GM18951 (cell line): ENCODE data around the gene PNCK.

ENCODE experiments used
- POLR2A ChIP-seq: IDR thresholded peaks from 4 replicates; pipeline ENCODE4 v1.6.1; 2011; ENCODE audit warnings: mild to moderate bottlenecking; ENCODE audit not compliant: insufficient read length, insufficient read depth; ENCODE audit errors: extremely low read depth
- in situ Hi-C: fragments of 300-500 bp; cut with MboI; formaldehyde crosslinking; loops from one replicate; pipeline ENCODE4 v1.12.0; 2022; ENCODE audit warnings: low sequenced_read_pairs, mixed read lengths, inconsistent platforms; ENCODE audit not compliant: unreplicated experiment

PNCK gene

DNA sequence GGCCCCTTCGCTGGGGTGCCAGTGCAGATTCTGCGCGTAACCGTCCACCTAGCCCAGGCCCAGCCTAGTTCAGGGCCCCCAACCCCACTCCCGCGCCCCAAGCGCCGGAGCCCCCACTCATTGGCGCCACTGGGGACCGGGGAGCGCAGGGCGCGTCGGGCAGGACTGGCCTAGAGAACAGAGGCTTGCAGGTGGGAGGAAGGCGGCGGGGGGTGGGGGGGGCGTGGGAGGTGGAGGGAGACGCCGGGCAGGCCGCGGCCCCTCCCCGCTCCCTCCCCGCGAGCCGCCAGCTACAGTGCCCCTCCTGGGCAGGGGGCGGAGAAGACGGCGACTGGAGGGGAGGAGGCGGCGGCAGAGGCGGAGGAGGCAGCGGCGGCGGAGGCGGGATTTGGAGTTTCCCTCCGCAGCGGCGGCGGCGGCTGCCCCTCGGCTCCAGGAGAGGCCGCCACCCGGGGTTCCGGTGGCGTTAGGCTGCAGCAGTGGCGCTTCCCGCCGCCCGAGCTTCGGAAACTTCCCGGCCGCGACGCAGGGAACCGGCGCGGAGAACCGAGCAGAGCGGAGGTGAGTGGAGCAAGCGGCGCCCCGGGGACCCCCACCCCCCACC, 31.5 kb downstream of the PNCK start:
- TF ChIP-seq POLR2A, result no peak
- in situ Hi-C loops, result no loop called here

DNA sequence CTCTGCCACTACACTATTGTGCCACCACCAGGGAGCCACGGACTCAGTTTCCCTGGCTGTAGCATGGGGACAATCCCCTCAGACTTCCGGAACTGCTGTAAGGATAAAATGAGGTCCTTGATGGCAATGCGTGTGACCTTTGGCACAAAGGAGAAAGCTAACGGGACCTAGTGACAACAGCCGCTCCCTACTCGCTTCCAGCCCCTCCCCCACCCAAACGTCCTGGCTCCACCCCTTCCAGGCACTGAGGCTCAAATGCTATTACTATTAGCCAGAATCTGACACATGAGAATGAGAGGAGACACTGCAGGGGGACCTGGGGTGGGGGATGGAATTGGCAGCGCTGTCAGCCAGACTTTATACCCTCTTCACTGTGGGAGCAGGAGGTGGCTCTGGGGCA, 32.0 kb downstream of the PNCK start:
- no peak for TF ChIP-seq POLR2A
- in situ Hi-C loops, result no loop called here

DNA sequence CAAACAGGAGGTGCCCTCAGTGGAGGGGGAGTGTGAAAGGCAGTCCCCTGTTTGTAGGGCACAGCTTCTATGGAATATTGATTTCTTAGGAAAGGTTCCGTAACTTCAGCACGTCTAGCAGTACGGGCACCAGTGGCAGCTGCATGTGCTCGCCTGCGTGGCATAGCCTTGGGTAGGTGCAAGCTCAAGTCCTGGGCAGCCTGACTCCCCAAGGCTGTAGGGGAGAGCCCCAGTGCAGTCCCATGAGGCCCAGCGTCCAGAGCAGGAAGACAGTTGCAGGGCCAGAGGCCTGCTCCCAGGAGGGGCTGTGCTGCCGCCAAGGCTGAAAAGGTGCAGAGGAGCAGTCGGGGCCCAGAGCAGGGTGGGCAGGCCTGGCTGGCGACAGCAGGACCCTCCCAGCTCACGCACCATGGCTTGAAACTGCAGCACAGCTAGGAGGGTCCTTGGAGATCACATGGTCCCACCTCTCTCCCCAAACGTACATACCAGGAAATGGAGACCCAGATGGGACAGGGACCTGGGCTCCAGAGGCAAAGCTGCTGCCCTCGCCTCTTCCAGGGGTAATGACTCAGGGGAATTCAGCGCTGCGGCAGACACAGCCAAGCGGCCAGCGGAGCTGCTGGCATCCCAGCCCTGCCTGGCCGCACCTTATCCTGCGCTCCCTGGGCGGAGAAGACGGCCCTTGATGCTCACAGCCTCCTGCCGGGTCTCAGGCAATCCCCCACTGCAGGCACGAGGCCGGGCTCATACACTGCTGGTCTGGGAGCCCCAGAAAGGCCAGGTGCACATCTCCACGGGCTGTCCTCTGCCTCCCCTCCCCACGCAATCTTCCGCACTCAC, 32.7 kb downstream of the PNCK start:
- no peak for TF ChIP-seq POLR2A
- in situ Hi-C loops, result no loop called here

DNA sequence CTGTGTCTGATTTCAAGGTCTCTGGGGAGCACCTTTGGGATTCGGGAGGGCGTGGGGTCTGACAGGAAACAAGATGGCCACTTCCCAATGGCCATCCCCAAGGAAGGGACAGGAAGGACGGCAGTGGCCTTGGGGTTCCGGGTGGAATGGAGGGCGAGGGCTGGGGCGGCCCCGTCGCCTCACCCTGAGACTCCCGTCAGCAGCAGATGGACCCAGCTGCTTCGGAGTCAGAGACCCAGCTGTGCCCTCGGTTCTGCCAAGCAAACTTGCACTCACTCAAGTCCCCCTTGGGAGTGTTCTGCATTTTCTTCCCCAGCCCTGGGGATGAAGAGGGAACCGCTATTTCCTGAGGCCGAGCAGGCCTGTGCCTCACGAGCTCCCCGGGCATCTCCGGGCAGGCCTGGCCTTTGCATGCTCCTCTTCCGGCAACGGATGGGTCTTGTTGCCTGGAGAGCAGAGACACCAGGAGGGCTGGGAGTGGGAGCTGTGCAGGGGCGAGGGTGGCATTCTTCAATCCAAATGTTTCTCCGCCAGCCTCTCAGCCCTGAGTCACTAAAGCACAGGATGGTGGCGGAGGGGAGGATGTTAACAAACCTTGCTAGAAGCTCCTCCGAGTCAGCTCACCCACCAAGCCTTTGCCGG, 33.4 kb downstream of the PNCK start:
- in situ Hi-C loops, result no loop called here
- no peak for TF ChIP-seq POLR2A

GRCh38 chrX:153639177-153640044, 34.2 kb downstream of the PNCK start:
- in situ Hi-C loops, result no loop called here
- TF ChIP-seq POLR2A, result no peak

- in situ Hi-C loops, result no loop called here
- no peak for TF ChIP-seq POLR2A
Measured at GRCh38 chrX:153638436-153639176, 35.0 kb downstream of the PNCK start.

DNA sequence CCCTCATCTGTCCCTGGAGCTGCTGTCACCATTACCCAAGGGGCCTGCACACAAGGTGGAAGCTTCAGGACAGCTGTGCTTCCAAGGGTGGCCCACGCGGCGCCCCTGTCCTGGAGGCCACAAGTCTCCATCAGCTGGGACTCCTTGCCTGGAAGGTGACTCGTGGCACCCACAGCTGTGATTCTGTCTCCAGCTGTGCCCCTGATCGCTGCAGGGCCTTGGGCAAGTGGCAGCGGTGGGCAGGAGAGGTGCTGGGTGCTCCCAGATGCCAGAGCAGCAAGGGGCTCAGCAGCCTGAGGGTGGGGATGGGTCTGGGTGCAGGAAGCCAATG, 35.6 kb downstream of the PNCK start:
- in situ Hi-C loops, result no loop called here
- no peak for TF ChIP-seq POLR2A

DNA sequence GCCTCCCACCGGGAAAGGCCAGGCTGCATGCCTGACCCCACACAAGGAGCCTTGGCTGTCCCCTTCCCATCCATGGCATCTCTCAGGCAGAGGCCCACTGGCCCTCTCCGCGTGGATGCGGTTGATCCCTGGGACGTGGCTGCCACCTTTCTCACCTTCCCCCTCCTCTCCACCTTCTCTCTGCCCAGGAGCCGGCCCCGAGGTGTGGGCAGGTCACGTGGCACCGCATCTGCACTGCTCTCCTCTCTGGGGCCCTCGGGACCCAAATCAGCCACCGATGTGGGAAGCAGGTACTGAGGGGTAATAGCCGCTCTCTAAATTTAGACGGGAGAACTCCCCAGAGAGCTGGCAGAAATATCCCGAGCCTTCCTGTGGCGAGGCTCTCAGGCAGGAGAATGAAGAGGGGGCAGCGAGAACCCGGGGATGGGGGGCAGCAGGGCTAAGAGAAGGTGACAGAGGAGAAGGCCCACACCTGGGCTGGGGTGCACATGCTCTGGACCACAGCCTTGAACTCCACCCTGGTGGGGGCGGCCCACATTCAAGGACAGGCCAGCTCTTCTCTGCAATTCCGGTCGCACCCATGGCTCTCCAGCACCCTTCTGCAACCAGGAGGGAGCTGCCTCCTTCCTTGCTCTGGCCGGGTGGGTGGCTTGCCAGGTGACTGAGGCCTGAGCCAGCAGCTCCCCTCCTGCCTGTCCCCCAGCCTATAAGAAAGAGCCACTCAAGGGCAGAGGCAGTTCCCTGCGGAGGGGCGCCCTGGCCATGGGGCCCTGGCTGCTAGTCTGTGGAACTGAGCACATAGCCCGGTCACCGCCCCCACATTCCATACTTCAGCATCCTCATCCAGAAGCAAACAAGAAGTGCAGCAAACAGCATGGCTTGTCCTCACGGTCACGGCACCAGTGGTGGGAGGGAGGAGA, 36.2 kb downstream of the PNCK start:
- in situ Hi-C loops, result no loop called here
- no peak for TF ChIP-seq POLR2A

DNA sequence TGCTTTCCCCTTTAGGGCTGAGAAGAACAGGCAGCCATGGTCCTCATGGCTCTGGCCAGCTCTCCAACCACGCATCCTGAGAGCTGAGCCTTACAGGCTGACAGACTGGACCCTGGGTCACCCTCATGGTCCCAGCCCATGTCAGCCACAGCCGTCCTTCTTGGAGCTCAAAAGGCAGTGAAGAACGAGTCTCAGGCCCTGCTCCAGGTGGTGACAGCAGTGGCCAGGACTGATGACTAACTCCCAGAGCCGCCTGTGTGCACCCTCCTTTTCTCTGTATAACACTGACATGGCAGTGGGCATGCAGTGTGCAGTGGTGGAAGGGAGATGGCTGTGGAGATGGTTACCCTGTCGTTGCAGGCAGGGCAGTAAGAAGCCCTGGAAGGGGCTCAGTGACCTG, 36.9 kb downstream of the PNCK start:
- no peak for TF ChIP-seq POLR2A
- in situ Hi-C loops, result no loop called here

GRCh38 chrX:153635788-153636668, 37.6 kb downstream of the PNCK start:
- TF ChIP-seq POLR2A, result no peak
- in situ Hi-C loops, result no loop called here

- in situ Hi-C loops, result no loop called here
Measured at GRCh38 chrX:153635388-153635787, 38.2 kb downstream of the PNCK start.

More at GRCh38 chrX:153635388-153635787, 38.2 kb downstream of the PNCK start:
- TF ChIP-seq POLR2A, result no peak
